CD4-positive, alpha-beta T cell (primary cell): Measurements from ENCODE around the gene CHGA. TPM values are rescaled to one million over a fixed set of nuclear protein-coding genes. Genes with fewer than 3 reads are reported as not detected.

ENCODE experiments used
- ATAC-seq: fragments of 200-7000 bp; cut with Tn5 transposase; one replicate; pipeline ENCODE4 v1.10.0; 2022; ENCODE audit warnings: mild to moderate bottlenecking; ENCODE audit not compliant: poor library complexity
- CTCF ChIA-PET: fragments of 350-600 bp; sonication (Branson Sonifier 250); formaldehyde crosslinking; loops from one replicate; lab custom pipeline; 2021; ENCODE audit warnings: antibody characterized with exemption, inconsistent platforms; lab: Charles Lee
- POLR2A ChIA-PET: fragments of 350-600 bp; sonication (Branson Sonifier 250); formaldehyde crosslinking; loops from one replicate; lab custom pipeline; 2021; ENCODE audit warnings: antibody characterized with exemption, inconsistent platforms; lab: Charles Lee
- DNase-seq, 14 experiments: peaks; one replicate each; pipeline ENCODE4 v3.0.0-alpha.2; 2013 to 2020; ENCODE audit warnings: mixed read lengths in 2 of 14
- H3K27ac ChIP-seq, 2 donors: one replicate each; pipeline versions ENCODE4 v1.5.1 to v1.7.0; 2013; ENCODE audit warnings: low read length in 2 of 2, low read depth in 1 of 2, mild to moderate bottlenecking in 1 of 2
- H3K27me3 ChIP-seq, 2 experiments: 1 replicate in 1 of 2; 2 replicates in 1 of 2; pipeline versions ENCODE4 v1.6.1 to v1.7.0; 2013; ENCODE audit warnings: low read length in 2 of 2, control low read depth in 1 of 2, mild to moderate bottlenecking in 1 of 2, moderate library complexity in 1 of 2; ENCODE audit not compliant: insufficient read depth in 2 of 2, control insufficient read depth in 1 of 2
- H3K36me3 ChIP-seq: one replicate; pipeline ENCODE4 v1.6.1; 2013; ENCODE audit warnings: low read length, control low read depth; ENCODE audit not compliant: insufficient read depth
- H3K4me1 ChIP-seq: one replicate; pipeline ENCODE4 v1.6.1; 2013; ENCODE audit warnings: low read length, control low read depth; ENCODE audit not compliant: insufficient read depth
- H3K4me3 ChIP-seq: one replicate; pipeline ENCODE4 v1.5.1; 2013; ENCODE audit warnings: mild to moderate bottlenecking, low read length, moderate library complexity
- H3K9me3 ChIP-seq, 2 experiments: 1 replicate in 1 of 2; 2 replicates in 1 of 2; pipeline versions ENCODE4 v1.6.1 to v1.7.0; 2013; ENCODE audit warnings: low read length in 2 of 2, mild to moderate bottlenecking in 2 of 2, control low read depth in 1 of 2, moderate library complexity in 1 of 2; ENCODE audit not compliant: control insufficient read depth in 1 of 2, insufficient read depth in 1 of 2
- H3K27ac Mint-ChIP-seq: one replicate; pipeline ENCODE4 v1.8.0; 2020; ENCODE audit warnings: mixed read lengths
- H3K27me3 Mint-ChIP-seq: one replicate; pipeline ENCODE4 v1.8.0; 2021; ENCODE audit warnings: mixed read lengths
- H3K36me3 Mint-ChIP-seq: one replicate; pipeline ENCODE4 v1.8.0; 2021; ENCODE audit warnings: low read depth, mixed read lengths
- H3K4me1 Mint-ChIP-seq: one replicate; pipeline ENCODE4 v1.8.0; 2021; ENCODE audit warnings: low read depth, mixed read lengths
- H3K4me3 Mint-ChIP-seq: one replicate; pipeline ENCODE4 v1.8.0; 2020; ENCODE audit warnings: mild to moderate bottlenecking, mixed read lengths
- H3K9me3 Mint-ChIP-seq: one replicate; pipeline ENCODE4 v1.8.0; 2020; ENCODE audit warnings: mixed read lengths
- intact Hi-C, 2 experiments: fragments of 100-400 bp; cut with DNase I in 1 of 2; cut with micrococcal nuclease in 1 of 2; formaldehyde crosslinking; loops; one replicate each; pipeline versions ENCODE4 v1.15.1 to v1.9.0; 2023 to 2025; cut with DNase I, micrococcal nuclease
- total RNA-seq, 174 experiments: library from RNA in 2 of 174; stranded (reverse) in 2 of 174; gene quantifications; one replicate each; pipeline ENCODE4 v1.2.3 and lab custom pipeline; 2021 to 2026
- TF ChIP-seq, protein P1 (sequence below): fragments of 200-600 bp; IDR thresholded peaks from one replicate; pipeline ENCODE4 v1.8.0; 2022; ENCODE audit warnings: antibody characterized with exemption, mild to moderate bottlenecking

CHGA gene
- total RNA-seq, 2 experiments from 2014 or later = not detected

DNA sequence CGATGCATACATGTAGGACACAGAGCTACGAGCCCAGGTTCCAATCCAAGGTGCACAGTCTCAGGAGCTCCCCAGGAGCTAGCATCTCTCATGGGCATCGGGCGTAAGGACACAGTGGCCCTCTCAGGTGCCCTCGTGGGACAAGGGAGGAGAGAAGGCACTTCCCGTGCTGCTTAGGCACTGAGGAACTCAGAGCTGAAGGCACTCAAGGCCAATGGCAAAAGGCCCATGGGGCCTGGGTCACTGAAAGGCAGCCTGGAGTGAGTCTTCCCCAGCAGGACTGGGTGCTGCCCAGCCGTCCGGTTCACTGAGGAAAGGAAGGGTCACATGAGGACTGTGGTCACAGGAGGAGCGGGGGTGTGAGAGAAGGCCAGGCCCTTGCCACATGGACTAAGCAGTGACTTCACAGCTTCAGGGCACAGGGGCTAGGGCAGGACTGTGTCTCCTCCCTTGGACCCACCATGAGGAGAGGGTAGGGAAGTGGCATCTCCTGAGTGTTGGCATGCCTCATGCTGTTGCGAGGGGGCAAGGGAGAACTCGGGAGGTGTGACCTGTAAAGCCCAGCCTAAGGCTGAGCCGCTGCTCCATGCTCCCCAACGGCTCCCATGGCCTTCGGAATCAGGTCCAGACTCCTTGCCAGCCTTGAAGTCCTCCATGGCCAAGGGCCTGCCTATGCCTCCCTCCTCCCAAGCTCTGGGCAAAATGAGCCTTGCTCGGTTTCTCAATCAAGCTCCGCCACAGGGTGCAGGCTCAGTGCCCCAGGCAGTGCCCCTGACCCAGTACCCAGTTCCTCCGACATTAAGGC, 51.8 kb downstream of the CHGA start:
- intact Hi-C loops = no loop called here
- ChIA-PET CTCF (no interaction called here), POLR2A (no interaction called here)
- Mint-ChIP-seq H3K4me1 (no peaks in the 10 kb centered on the region), H3K9me3 (peaks cover 21% of the 10 kb centered on the region), H3K27me3 (no peaks in the 10 kb centered on the region), H3K27ac (no peak overlapping the region), H3K36me3 (peaks cover 64% of the 10 kb centered on the region), H3K4me3 (no peak overlapping the region)
- Histone ChIP-seq H3K27ac (no peak overlapping the region), H3K36me3 (peaks cover 16% of the 10 kb centered on the region), H3K4me1 (no peaks in the 10 kb centered on the region), H3K9me3 (peaks cover 27 to 46% of the 10 kb centered on the region in 2 experiments), H3K4me3 (no peak overlapping the region), H3K27me3 (no peaks in the 10 kb centered on the region)
- no peak for ATAC-seq
- TF ChIP-seq, protein P1, sequence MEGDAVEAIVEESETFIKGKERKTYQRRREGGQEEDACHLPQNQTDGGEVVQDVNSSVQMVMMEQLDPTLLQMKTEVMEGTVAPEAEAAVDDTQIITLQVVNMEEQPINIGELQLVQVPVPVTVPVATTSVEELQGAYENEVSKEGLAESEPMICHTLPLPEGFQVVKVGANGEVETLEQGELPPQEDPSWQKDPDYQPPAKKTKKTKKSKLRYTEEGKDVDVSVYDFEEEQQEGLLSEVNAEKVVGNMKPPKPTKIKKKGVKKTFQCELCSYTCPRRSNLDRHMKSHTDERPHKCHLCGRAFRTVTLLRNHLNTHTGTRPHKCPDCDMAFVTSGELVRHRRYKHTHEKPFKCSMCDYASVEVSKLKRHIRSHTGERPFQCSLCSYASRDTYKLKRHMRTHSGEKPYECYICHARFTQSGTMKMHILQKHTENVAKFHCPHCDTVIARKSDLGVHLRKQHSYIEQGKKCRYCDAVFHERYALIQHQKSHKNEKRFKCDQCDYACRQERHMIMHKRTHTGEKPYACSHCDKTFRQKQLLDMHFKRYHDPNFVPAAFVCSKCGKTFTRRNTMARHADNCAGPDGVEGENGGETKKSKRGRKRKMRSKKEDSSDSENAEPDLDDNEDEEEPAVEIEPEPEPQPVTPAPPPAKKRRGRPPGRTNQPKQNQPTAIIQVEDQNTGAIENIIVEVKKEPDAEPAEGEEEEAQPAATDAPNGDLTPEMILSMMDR = no peak
- DNase-seq = no peak

DNA sequence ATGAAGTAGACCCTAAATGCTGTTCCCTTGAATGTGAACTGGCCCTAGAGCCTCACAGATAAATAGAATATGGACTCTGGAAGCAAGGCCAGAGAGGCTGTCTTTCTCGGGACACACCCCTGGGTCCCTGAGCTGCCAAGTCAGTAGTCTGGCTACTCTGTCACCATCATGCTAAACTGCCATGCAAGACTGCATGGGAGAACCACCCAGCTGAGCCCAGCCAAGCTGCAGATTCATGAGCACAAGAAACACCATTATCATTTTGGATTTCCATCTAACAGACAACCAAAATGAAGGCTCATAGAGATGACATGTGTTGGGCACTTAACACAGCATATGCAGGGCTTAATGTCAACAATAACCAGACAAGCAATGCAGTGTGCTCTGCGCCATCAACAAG, 53.3 kb downstream of the CHGA start:
- Histone ChIP-seq H3K9me3 (peaks cover 33 to 56% of the 10 kb centered on the region in 2 experiments), H3K36me3 (peaks cover 16% of the 10 kb centered on the region), H3K27ac (no peak overlapping the region), H3K4me1 (no peaks in the 10 kb centered on the region), H3K4me3 (no peak overlapping the region), H3K27me3 (no peaks in the 10 kb centered on the region)
- H3K4me1 Mint-ChIP-seq = no peaks in the 10 kb centered on the region
- peaks cover 79% of the 10 kb centered on the region for H3K36me3 Mint-ChIP-seq
- intact Hi-C loops = no loop called here
- H3K9me3 Mint-ChIP-seq = peaks cover 24% of the 10 kb centered on the region
- DNase-seq (no peak), ATAC-seq (no peak)
- POLR2A ChIA-PET = no interaction called here
- CTCF ChIA-PET = no interaction called here
- no peak overlapping the region for H3K27ac Mint-ChIP-seq
- no peaks in the 10 kb centered on the region for H3K27me3 Mint-ChIP-seq
- TF ChIP-seq, protein P1 = no peak
- no peak overlapping the region for H3K4me3 Mint-ChIP-seq

DNA sequence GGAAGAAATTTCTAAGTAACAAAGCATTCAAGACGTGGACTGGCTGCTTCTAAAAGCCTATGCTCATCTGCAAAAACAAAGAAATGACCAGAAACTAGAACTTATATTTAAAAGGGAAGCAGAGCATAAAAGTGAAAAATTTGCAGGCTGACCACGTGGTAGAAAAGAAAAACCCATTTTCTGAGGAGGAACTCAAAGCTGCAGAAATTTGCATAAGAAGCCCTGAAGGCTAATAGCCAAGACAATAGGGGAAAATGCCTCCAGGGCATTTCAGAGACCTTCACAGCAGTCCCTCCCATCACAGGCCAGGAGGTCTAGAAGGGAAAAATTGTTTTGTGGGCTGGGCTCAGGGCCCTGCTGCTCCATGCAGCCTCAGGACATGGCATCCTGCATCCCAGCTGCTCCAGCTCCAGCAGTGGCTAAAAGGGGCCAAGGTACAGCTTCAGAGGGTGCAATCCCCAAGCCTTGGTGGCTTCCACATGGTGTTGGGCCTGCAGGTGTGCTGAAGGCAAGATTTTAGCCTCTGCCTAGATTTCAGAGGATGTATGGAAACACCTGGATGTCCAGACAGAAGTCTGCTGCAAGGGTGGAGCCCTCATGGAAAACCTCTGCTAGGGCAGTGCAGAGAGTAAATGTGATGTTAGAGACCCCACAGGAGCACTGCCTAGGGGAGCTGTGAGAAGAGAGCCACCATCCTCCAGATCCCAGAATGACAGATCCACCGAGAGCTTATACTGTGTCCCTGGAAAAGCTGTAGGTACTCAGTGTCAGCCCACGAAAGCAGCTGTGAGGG, 55.5 kb downstream of the CHGA start:
- Histone ChIP-seq H3K4me3 (no peak overlapping the region), H3K4me1 (no peaks in the 10 kb centered on the region), H3K9me3 (peaks cover 33 to 72% of the 10 kb centered on the region in 2 experiments), H3K27me3 (no peaks in the 10 kb centered on the region), H3K36me3 (peaks cover 25% of the 10 kb centered on the region), H3K27ac (no peak overlapping the region)
- H3K4me1 Mint-ChIP-seq = no peaks in the 10 kb centered on the region
- TF ChIP-seq, protein P1 = no peak
- intact Hi-C loops = no loop called here
- ChIA-PET POLR2A (no interaction called here), CTCF (no interaction called here)
- no peak overlapping the region for H3K4me3 Mint-ChIP-seq
- no peaks in the 10 kb centered on the region for H3K27me3 Mint-ChIP-seq
- no peak for ATAC-seq
- H3K27ac Mint-ChIP-seq = no peak overlapping the region
- H3K36me3 Mint-ChIP-seq = peaks cover 92% of the 10 kb centered on the region
- no peak for DNase-seq
- H3K9me3 Mint-ChIP-seq = peaks cover 25% of the 10 kb centered on the region
